Retina (tissue), 1 donor: ENCODE data around the gene TMLHE.
"Not testable (repeated sequence)": the region's sequence is repeated elsewhere in the genome, so short reads cannot be mapped to it uniquely, and the experiment has no call there.

Experiments used
- DNase-seq: peaks from one replicate; pipeline ENCODE4 v3.0.0-alpha.2; 2016

TMLHE gene

GRCh38 chrX:155612312-155613224 lies at the start of gene TMLHE, which contains the start of gene SPRY3:
TSS of gene TMLHE (minus strand) at chrX:155612952. CDS start at chrX:155545276, 67,676 bp downstream.
TSS of gene SPRY3 (plus strand) at chrX:155612586.
- DNase-seq: peak; percentile 73

- DNase-seq: no peak
These were observed 49.5 kb upstream of the TMLHE start for GRCh38 chrX:155662282-155662681.

GRCh38 chrX:155645180-155645579 lies 32.4 kb upstream of the TMLHE start:
- no peak for DNase-seq

- no peak for DNase-seq
These were observed 30.5 kb upstream of the TMLHE start for GRCh38 chrX:155643240-155643639.

GRCh38 chrX:155641371-155641770 lies 28.6 kb upstream of the TMLHE start:
- DNase-seq: peak; percentile 22

GRCh38 chrX:155637714-155638113 lies 25.0 kb upstream of the TMLHE start:
- no peak for DNase-seq

- DNase-seq: not testable (repeated sequence)
These were observed 22.3 kb upstream of the TMLHE start for GRCh38 chrX:155635019-155635418.

GRCh38 chrX:155632431-155633100 lies 19.8 kb upstream of the TMLHE start:
- DNase-seq: no peak

- not testable (repeated sequence) for DNase-seq
These were observed 7.4 kb upstream of the TMLHE start for GRCh38 chrX:155620110-155620509.

GRCh38 chrX:155615938-155616337 lies 3.2 kb upstream of the TMLHE start:
- DNase-seq: no peak

GRCh38 chrX:155613927-155614559 lies 1.3 kb upstream of the TMLHE start:
- no peak for DNase-seq

GRCh38 chrX:155611302-155611701 lies 1.4 kb downstream of the TMLHE start:
- no peak for DNase-seq

- DNase-seq: no peak
These were observed 19.8 kb downstream of the TMLHE start for GRCh38 chrX:155592981-155593380.

- no peak for DNase-seq
These were observed 20.4 kb downstream of the TMLHE start for GRCh38 chrX:155592331-155592730.

- no peak for DNase-seq
These were observed 35.1 kb downstream of the TMLHE start for GRCh38 chrX:155577682-155578081.

- DNase-seq: no peak
These were observed 49.7 kb downstream of the TMLHE start for GRCh38 chrX:155563099-155563498.

GRCh38 chrX:155544881-155545280 lies 67.9 kb downstream of the TMLHE start:
- no peak for DNase-seq

GRCh38 chrX:155535866-155536265 lies 76.9 kb downstream of the TMLHE start:
- DNase-seq: no peak

GRCh38 chrX:155534800-155535199 lies 78.0 kb downstream of the TMLHE start:
- no peak for DNase-seq

GRCh38 chrX:155527023-155527422 lies 85.7 kb downstream of the TMLHE start:
- not testable (repeated sequence) for DNase-seq

GRCh38 chrX:155514225-155514624 lies 98.5 kb downstream of the TMLHE start:
- no peak for DNase-seq

- DNase-seq: no peak
These were observed 107.5 kb downstream of the TMLHE start for GRCh38 chrX:155505296-155505695.

GRCh38 chrX:155495134-155495533 lies 117.6 kb downstream of the TMLHE start:
- not testable (repeated sequence) for DNase-seq
